NCI-H524 (cell line): Measurements from ENCODE around the gene TTC34.
"Not testable (repeated sequence)": the region's sequence is repeated elsewhere in the genome, so short reads cannot be mapped to it uniquely, and the experiment has no call there.

Source experiments
- DNase-seq, 2 experiments: peaks; one replicate each; lab custom pipeline; 2025; lab: John Stamatoyannopoulos, UW

TTC34 gene

DNA sequence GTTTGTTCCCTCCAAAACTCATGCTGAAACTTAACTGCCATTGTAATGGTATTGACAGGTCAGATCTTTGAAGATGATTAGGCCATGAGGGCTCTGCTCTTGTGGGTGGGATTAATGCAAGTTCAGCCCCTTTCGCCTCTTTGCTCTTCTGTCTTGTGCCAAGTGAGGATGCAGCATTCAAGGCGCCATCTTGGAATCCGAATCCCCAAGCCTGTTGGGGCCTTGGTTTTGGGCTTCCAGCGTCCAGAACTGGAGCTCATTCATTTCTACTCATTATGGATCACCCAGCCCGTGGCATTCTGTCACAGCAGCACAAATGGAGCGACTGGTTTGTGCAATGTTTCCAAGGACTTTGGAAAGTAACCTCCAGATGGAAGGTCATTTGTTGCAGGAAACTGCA, 5.6 kb downstream of the TTC34 start:
- DNase-seq = no peak

DNA sequence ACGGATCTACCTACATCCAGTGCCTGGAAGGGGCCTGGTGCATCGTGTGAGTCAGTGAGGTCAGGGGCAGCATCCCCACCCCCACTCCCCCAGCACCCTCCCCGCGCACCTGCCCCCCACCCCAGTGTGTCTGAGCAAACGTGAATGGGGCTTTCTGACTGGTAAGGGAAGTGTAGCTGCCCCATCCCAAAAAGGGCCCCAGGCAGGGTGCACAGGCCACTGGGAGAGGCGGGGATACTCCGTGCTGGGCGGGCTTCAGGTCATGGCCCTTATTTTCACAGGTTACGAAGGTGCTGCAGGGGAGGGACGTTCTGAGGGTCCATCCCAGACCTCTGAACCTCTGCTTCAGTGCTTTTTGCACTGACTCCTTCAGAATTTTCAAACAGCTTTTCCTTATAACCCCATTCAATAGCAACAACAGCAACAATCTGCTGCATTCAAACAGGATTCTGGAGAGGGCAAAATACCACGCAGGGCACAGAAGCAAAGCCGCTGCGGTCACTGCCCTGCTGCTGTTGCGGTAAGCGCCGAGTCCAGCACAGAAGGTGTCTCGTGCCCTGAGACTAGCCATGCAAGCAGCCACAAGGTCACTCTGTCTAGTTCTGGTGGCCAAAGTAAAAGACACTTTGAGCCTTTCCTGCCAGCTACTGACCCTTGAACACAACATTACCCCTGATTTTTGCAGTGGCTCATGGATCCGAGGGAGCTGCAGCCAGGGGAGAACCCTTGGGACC, 10.3 kb downstream of the TTC34 start:
- no peak for DNase-seq

DNA sequence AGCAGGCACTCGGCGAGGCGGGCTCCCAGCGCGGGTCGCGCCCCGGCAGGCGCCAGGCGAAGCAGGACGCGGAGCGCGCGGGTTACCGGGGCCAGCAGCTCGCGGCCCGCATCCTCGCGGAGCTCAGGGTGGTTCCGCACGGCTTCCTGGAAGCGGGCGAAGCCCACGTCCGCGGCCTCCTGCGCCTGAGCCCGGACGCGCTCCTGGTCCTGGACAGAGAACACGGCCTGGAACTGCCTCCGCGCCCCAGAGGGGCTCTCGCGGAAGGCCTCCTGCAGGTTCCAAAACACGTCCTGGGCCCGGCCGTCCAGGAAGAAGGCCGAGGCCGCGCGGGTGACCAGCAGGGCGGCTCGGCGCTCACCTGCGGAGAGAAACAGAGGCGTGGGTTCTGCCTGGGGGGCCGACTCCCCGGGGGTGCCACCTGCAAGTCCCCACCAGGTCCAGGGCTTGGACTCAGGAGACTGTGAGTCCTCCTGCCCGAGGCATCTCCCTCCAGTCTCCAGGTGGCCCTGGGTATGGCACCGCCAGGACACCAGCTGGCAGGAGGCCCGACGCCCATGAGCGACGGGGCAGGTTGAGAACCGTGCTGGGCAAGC, 11.4 kb downstream of the TTC34 start:
- no peak for DNase-seq

DNA sequence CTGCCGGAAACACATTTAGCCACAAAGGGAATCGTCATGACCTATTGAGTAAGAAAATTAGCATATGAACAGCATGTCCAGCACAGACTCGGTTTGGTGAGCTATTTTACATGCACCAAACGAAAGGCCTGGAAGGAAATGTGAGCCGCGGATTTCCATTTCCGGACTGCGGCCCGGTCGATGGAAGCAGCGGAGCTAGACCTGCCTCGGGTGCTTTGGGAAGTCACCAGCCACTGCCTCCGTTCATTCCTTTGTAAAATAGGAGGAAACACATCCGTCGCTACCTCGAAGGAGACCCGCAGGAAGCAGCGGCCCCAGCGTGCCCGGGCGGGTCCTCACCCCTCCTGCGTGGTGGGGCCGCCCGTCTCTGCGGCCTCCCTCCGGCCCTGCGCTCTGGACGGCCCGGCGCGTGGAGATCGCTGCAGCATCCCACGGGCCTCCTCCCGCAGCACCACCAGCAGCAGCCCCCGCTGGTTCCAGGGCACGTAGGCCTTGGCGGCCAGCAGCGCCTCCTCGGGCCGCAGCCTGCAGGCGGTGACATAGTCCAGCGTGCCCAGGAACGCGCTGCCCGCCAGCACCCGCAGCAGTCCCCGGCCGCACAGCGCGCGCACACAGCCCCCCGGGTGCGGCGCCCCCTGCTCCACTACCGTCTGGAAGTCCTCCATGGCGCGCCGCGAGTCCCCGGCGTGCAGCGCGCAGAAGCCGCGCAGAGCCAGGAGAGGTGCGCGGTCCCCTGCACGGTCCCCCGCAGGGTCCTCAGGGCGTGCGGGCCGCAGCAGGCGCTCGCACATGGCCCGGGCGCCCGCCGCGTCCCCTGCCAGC, 12.1 kb downstream of the TTC34 start:
- DNase-seq = no peak

DNA sequence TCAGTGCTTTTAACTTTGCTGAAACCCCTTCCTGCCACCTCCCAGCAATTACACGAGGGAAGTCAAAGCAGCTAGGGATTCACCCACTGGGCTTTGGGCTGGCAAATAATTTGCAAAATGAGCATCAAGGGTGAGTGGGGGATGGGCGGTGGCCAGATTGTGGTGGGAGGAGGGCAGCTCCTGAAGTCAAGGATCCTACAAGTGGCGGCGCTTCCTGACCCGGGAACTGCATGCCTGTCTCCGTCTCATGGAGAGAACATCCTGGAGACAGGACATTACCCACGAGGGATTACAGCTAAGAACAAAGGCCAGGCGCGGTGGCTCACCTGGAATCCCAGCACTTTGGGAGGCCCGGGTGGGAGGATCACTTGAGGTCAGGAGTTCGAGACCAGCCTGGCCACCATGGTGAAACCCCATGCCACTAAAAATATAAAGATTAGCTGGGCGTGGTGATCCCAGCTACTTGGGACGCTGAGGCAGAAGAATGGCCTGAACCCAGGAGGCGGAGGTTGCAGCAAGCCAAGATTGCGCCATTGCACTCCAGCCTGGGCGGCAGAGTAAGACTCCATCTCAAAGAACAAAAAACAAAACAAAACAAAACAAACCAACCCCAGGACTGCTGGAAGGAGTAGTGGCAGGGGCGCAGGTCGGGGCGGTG, 12.9 kb downstream of the TTC34 start:
- no peak for DNase-seq

DNA sequence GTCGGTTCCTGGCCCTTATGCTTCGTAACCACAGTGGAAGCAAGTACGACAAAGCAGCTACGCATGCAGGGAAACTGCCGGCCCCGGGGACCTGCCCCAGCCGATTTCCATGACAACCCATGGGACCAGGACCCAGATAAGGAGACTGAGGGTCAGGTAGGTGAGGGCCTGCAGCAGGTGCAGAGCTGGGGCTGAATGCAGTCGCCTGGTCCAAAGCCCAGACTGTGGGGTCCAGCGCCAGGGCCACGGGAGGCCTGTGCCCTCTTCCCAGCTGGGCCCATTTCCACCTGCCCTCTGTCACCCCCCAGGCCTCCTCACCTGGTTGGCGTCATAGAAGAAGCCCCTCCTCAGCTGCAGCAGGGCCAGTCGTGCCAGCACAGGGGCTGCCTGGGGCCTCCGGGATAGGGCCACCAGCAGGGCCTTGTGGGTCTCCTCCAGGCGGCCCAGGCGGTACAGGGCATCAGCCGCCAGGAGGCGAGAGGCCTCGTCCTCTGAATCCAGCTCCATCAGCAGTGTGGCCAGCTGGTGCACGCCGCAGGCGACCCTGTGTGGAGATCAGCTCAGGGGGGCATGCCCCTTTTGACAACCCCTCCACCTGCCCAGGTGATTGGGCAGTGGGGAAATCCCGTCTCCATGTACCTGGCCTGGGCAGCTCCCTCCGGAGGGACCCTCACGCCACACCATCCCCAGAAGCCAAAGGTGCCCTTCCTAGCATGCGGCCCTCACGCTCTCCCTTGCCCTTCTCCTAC, 14.2 kb downstream of the TTC34 start:
- DNase-seq = no peak

DNA sequence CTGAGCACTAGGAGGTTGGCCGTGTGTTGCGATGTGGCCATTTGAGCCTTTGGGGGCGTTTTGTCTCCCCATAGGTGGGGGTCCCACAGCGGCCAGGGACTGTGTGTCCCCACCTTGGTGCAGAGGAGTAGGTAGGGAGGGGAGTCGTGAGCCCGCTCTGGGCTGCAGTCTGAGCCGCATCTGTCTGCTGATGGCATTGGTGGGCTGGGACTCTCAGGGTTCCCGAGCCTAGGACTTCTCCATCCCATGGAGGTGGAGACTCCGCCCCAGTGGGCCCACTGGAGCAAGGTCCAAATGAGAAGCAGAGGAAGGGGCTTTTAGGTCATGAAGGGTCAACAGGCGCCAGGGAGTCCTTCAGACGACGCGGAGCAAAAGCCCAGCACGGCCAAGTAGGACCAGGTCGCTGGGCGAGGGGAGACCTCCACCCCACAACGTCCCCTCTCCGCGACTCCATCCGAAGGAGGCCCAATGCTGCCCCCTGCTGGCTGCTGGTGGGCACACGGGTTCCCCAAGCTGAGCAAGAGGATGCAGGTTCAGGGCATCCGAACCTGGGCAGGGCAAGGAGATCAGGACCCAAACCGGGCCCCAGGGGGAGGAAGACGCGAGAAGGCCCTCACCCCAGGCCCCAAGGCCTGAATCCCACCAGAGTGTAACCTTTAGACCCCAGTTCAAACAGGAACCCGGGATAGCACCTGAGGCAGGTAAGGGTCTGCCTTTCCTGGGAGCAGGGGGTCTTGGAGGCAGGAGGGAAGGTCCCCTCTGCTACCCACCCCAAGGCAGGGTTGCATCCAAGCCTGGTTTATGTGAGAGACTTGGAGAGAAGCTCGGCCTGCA, 14.9 kb downstream of the TTC34 start:
- DNase-seq = no peak

DNA sequence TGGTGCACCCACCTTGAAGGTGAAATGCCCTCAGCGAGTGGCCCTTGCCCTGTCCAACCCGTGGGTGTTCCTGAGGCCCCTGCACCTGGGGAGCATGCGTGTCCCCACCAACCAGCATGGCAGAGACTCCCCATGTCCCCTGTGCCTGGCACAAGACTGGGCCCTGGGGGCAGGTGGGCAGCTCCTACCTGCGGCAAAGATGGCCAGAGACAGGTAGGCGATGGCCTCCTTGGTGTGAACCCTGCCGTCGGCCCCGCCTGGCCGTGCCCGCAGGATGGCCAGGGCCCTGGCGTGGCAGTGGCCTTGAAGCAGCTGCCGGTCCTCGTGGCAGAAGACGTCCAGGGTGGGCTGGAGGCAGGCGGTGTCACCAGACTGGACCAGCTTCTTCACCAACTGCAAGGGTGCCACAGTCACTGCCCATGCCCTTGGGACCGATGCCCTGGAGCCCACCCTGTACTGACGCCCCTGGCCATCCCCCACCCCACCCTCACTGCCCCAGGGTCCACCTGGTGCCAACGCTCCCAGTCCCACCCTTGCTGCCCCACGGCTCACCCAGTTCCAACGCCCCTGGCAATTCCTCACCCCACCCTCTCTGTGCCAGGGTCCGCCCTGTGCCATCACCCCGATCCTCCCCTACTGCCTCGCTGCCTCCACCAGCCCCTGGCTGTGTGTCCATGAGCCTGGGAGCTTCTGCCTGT, 15.7 kb downstream of the TTC34 start:
- DNase-seq = no peak

DNA sequence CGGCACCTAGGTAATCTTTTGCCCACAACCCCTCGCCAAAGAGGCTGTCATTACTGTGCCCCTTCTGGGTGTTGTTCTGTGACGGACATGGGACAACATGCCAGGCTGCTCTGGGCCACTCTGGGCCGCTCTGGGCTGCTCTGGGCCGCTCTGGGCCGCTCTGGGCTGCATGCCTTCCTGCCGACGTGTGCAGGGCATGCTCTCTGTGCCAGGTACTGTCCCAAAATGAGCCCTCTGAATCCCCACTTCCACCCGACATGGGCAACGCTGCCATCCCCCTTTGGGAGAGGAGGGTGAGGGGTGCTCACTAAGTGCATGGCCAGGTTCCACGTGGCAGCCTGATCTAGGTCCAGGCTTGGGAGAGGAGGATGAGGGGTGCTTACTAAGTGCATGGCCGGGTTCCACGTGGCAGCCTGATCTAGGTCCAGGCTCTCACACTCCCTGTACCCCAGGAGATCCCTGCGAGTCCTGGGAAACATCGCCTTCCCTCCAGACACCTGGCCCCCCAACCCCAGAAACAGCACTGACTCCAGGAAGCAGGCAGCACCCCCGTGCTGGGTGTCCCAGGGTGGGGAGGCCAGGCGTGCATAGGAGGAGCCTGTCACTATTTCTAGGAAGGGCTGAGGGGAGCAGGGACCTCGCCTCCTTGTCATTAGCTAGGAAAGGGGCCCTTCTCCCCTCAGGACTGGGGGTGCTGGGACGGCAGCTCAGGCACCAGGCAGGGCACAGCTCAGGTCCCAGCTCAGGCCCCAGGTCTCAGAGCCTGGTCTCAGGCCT, 16.5 kb downstream of the TTC34 start:
- no peak for DNase-seq

DNA sequence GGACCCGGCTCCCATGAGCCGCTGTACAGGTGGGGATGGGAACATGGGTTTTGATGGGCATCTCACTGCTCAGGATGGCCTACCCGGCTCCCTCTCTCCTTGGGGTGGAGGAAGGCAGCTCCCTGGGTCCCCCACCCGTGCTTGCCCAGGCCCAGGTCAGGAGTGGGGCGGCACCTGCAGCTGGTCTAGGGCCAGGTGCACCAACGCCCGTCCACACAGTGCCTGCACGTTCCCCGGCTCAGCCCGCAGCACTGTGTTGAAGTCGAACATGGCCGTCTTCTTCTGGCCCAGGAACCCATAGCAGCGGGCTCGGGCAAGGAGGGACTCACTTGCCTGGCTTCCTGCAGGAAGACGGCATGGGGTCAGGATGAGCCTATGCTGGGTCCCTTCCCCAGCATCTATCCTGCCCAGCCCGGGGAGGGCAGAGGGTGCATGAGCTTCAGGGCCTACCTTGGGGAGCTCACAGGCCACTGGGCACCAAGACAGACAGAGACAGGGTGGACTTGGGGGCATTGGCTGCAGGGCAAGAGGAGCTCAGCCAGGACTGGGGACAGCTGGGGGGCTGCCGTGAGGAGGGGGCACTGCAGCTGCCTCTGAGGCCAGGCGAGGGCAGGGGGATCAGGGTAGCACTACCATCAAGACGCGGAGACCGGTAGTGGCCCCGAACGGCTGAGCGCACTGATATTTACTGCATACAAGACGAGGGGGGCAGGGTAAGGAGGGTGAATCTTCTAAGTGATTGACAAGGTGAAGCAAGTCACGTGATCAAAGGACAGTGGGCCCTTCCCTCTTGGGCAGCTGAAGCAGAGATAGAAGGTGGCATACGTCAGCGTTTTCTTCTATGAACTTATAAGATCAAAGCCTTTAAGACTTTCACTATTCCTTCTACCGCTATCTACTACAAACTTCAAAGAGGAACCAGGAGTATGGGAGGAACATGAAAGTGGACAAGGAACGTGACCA, 17.8 kb downstream of the TTC34 start:
- no peak for DNase-seq

DNA sequence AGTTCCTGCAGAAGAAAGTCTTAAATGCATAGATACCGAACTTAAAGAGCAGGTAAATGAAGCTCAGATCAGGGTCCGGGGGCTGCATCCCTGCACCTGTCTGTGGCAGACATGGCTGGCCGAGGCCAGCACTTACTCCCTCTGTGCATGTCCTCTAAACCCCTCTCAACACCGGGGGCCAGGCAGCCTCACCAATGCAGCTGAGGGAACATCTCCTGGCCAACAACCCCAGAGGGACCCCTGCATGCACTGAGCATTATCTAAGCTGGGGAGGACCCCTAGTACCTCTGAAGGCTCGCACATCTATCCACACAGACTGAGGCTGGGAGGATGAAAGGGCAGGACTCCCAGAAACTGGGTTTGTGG, 18.4 kb downstream of the TTC34 start:
- DNase-seq = no peak

DNA sequence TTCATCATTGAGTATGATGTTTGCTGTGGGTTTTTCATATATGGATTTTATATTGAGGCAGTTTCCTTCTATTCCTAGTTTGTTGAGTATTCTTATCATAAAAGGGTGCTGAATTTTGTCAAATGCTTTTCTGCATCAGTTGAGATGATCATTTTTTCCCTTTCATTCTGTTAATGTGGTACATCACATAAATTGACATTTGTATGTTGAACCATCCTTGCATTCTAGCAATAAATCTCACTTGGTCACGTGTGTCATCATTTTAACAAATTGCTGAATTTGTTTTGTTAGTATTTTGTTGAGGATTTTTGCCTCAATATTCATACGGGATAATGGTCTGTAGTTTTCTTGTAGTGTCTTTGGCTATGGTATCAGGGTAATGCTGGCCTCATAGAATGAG, 19.9 kb downstream of the TTC34 start:
- no peak for DNase-seq

DNA sequence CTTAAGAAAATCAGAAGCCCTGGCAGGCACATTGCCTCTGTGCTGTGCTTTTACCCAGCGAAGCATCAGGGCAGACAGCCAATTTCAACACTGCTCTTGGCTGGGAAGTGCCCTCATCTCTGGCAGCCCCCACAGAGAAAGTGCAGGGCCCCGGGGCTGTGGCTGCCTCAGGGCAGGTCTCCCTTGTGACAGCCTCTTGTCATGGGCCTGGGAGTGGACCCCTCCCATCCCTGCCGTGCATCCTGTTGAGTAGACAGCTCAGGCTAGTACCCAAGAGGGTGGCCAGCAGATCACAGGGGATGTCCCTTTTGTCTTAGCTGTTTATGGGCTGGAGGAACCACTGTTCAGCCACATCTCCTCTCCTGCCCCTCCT, 23.3 kb downstream of the TTC34 start:
- DNase-seq = no peak

DNA sequence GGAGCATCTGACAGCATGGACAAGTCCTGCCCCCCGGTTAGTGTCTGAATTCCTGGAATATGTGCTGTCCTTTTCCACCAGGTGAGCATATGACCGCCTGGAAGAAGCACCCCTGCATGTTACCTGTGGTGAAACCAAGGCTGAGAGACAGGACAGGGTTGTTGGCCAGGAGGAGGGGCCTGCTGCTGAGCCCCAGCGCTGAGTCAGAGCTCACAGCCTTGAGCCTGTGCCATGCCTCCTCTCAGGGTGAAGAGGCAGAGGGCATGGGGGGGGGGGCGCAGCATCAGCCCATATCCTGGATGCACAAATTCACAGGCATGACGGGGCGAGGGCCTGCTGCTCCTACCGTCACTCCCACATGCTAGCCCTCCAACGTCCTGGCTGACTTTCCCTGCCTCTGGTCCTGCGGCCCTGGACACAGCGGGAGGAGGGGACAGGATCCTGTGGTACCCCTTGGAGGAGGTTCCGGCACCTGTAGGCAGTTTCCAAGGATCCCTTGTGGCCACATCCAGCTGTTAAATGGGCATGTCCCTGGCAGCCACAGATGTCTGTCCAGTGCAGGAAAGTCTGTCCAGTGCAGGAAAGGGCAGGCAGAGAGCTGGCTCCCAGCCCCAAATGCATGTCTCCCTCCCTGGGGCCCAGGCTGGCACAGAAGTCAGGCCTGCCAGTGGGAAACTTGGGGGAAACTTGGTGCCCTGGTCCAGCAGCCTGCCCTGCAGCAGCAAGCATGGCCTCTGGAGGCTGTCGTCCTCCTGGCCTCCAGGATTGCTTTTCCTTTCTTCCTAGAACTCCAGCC, 23.9 kb downstream of the TTC34 start:
- DNase-seq = no peak

DNA sequence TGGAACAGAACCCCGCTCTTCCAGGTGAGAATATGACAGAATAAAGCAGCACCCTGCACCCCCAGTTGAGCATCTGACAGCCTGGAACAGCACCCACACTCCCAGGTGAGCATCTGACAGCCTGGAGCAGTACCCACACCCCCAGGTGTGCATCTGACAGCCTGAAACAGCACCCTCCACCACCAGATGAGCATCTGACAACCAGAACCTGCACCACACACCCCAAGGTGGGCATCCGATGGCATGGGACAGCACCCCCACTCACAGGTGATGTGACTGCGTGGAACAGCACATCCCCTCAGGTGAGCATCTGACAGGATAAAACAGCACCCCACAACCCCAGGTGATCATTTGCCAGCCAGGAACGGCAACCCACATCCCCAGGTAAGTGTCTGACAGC, 26.2 kb downstream of the TTC34 start:
- DNase-seq = not testable (repeated sequence)

DNA sequence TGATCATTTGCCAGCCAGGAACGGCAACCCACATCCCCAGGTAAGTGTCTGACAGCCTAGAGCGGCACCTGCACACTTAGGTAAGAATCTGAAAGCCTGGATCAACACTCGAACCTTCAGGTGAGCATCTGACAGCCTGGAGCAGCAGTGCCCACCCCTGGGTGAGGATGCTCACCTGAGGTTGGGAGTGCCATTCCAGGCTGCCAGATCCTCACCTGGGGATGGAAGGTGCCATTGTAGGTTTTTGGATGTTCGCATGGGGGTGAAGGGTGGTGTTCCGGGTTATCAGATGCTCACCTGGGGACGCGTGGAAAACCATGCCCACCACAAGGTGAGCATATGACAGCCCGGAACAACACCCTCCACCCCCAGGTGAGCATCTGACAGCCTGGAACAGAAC, 33.4 kb downstream of the TTC34 start:
- DNase-seq = not testable (repeated sequence)

DNA sequence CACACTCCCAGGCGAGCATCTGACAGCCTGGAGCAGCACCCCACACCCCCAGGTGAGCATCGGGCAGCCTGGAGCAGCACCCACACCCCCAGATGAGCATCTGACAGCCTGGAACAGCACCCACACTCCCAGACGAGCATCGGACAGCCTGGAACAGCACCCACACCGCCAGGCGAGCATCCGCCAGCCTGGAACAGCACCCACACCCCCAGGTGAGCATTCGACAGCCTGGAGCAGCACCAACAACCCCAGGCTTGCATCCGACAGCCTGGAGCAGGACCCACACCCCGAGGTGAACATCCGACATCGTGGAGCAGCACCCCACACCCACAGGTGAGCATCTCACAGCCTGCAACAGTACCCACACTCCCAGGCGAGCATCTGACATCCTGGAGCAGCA, 42.1 kb downstream of the TTC34 start:
- DNase-seq = not testable (repeated sequence)

DNA sequence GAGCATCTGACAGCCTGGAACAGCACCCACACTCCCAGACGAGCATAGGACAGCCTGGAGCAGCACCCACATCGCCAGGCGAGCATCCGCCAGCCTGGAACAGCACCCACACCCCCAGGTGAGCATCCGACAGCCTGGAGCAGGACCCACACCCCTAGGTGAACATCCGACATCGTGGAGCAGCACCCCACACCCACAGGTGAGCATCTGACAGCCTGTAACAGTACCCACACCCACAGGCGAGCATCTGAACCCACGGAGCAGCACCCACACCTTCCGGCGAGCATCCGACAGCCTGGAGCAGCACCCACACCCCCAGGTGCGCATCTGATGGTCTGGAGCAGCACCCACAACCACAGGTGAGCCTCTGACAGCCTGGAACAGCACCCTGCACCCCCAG, 44.0 kb downstream of the TTC34 start:
- not testable (repeated sequence) for DNase-seq
